Osteocyte (in vitro differentiated cells): ENCODE results near the gene SDC3. TPM values are rescaled to one million over a fixed set of nuclear protein-coding genes. Genes with fewer than 3 reads are reported as not detected.

Source experiments
- DNase-seq: peaks from one replicate; pipeline ENCODE4 v3.0.0; 2021; ENCODE audit warnings: mixed read lengths; ENCODE audit not compliant: unreplicated experiment; ENCODE audit errors: extremely low spot score
- H3K27ac Mint-ChIP-seq: one replicate; pipeline ENCODE4 v1.8.0; 2021; ENCODE audit warnings: mild to moderate bottlenecking, mixed read lengths; ENCODE audit not compliant: unreplicated experiment
- H3K27me3 Mint-ChIP-seq: one replicate; pipeline ENCODE4 v1.8.0; 2021; ENCODE audit warnings: mixed read lengths; ENCODE audit not compliant: unreplicated experiment
- H3K36me3 Mint-ChIP-seq: one replicate; pipeline ENCODE4 v1.8.0; 2021; ENCODE audit warnings: mixed read lengths; ENCODE audit not compliant: unreplicated experiment
- H3K4me1 Mint-ChIP-seq: one replicate; pipeline ENCODE4 v1.8.0; 2021; ENCODE audit warnings: mixed read lengths; ENCODE audit not compliant: unreplicated experiment
- H3K4me3 Mint-ChIP-seq: one replicate; pipeline ENCODE4 v1.8.0; 2021; ENCODE audit warnings: mild to moderate bottlenecking, moderate library complexity, mixed read lengths; ENCODE audit not compliant: unreplicated experiment
- H3K9me3 Mint-ChIP-seq: one replicate; pipeline ENCODE4 v1.8.0; 2021; ENCODE audit warnings: mixed read lengths; ENCODE audit not compliant: unreplicated experiment
- CTCF ChIP-seq: fragments of 200-600 bp; sonication (generic); IDR thresholded peaks from 2 replicates; pipeline ENCODE4 v1.5.0; 2021; ENCODE audit warnings: antibody characterized with exemption, mild to moderate bottlenecking, moderate library complexity
- total RNA-seq: library from RNA; stranded (reverse); gene quantifications from 2 replicates; pipeline ENCODE4 v1.2.1, GENCODE V29; 2021

Gene SDC3
- total RNA-seq, 1 donor from 2014 or later = 54.4 TPM

GRCh38 chr1:30919025-30919881 is 10.7 kb upstream of the SDC3 start:
- no peak overlapping the region for H3K27ac Mint-ChIP-seq

GRCh38 chr1:30916296-30916695 is 7.7 kb upstream of the SDC3 start:
- H3K36me3 Mint-ChIP-seq = no peaks in the 10 kb centered on the region
- TF ChIP-seq CTCF = no peak
- no peak overlapping the region for H3K4me3 Mint-ChIP-seq
- DNase-seq = no peak
- H3K27me3 Mint-ChIP-seq = no peaks in the 10 kb centered on the region
- peaks cover 6% of the 10 kb centered on the region for H3K4me1 Mint-ChIP-seq
- H3K9me3 Mint-ChIP-seq = no peaks in the 10 kb centered on the region
- no peak overlapping the region for H3K27ac Mint-ChIP-seq

More at GRCh38 chr1:30919025-30919881, 10.7 kb upstream of the SDC3 start:
- DNase-seq = no peak
- H3K36me3 Mint-ChIP-seq = no peaks in the 10 kb centered on the region
- no peak overlapping the region for H3K4me3 Mint-ChIP-seq
- H3K4me1 Mint-ChIP-seq = peaks cover 11% of the 10 kb centered on the region
- no peaks in the 10 kb centered on the region for H3K27me3 Mint-ChIP-seq
- no peaks in the 10 kb centered on the region for H3K9me3 Mint-ChIP-seq
- no peak for TF ChIP-seq CTCF

GRCh38 chr1:30915491-30916230 is 7.1 kb upstream of the SDC3 start:
- no peak overlapping the region for H3K4me3 Mint-ChIP-seq

GRCh38 chr1:30914931-30915330 is 6.4 kb upstream of the SDC3 start:
- no peak for TF ChIP-seq CTCF
- H3K4me1 Mint-ChIP-seq = peaks cover 9% of the 10 kb centered on the region
- no peaks in the 10 kb centered on the region for H3K36me3 Mint-ChIP-seq

More at GRCh38 chr1:30915491-30916230, 7.1 kb upstream of the SDC3 start:
- Mint-ChIP-seq H3K27ac (no peak overlapping the region), H3K4me1 (peaks cover 6% of the 10 kb centered on the region), H3K36me3 (no peaks in the 10 kb centered on the region), H3K27me3 (no peaks in the 10 kb centered on the region), H3K9me3 (no peaks in the 10 kb centered on the region)
- TF ChIP-seq CTCF = no peak
- no peak for DNase-seq

GRCh38 chr1:30914587-30914922 is 6.0 kb upstream of the SDC3 start:
- H3K4me3 Mint-ChIP-seq = no peak overlapping the region
- no peaks in the 10 kb centered on the region for H3K36me3 Mint-ChIP-seq
- DNase-seq = no peak
- TF ChIP-seq CTCF = no peak
- H3K27ac Mint-ChIP-seq = no peak overlapping the region
- H3K27me3 Mint-ChIP-seq = no peaks in the 10 kb centered on the region
- H3K4me1 Mint-ChIP-seq = peaks cover 13% of the 10 kb centered on the region
- no peaks in the 10 kb centered on the region for H3K9me3 Mint-ChIP-seq

More at GRCh38 chr1:30914931-30915330, 6.4 kb upstream of the SDC3 start:
- H3K27me3 Mint-ChIP-seq = no peaks in the 10 kb centered on the region
- H3K27ac Mint-ChIP-seq = no peak overlapping the region
- DNase-seq = no peak
- H3K9me3 Mint-ChIP-seq = no peaks in the 10 kb centered on the region
- no peak overlapping the region for H3K4me3 Mint-ChIP-seq
